Smooth muscle cell (in vitro differentiated cells): Measurements from ENCODE around the gene PCCA. TPM values are rescaled to one million over a fixed set of nuclear protein-coding genes. Genes with fewer than 3 reads are reported as not detected.

Experiments used
- DNase-seq: peaks from one replicate; lab custom pipeline; 2025; ENCODE audit not compliant: unreplicated experiment; lab: John Stamatoyannopoulos, UW
- H2AFZ ChIP-seq: fragments of 200-600 bp; sonication (generic); 2 replicates; pipeline ENCODE4 v1.6.0; 2016; ENCODE audit warnings: antibody characterized with exemption, low read depth, mild to moderate bottlenecking
- H3F3A ChIP-seq: fragments of 200-600 bp; sonication (generic); 2 replicates; pipeline ENCODE4 v1.6.0; 2017; ENCODE audit warnings: antibody characterized with exemption, low read depth
- H3K27ac ChIP-seq: fragments of 200-600 bp; sonication (generic); 2 replicates; pipeline ENCODE4 v1.5.1; 2016; ENCODE audit warnings: low read depth, mild to moderate bottlenecking
- H3K27me3 ChIP-seq: fragments of 200-600 bp; sonication (generic); 2 replicates; pipeline ENCODE4 v1.6.1; 2016; ENCODE audit warnings: low read depth, mild to moderate bottlenecking
- H3K36me3 ChIP-seq: fragments of 200-600 bp; sonication (generic); 2 replicates; pipeline ENCODE4 v1.5.1; 2016; ENCODE audit warnings: low read depth
- H3K4me1 ChIP-seq: fragments of 200-600 bp; sonication (generic); 2 replicates; pipeline ENCODE4 v1.5.1; 2016; ENCODE audit warnings: low read depth
- H3K4me2 ChIP-seq: fragments of 200-600 bp; sonication (generic); 2 replicates; pipeline ENCODE4 v1.6.0; 2016; ENCODE audit warnings: mild to moderate bottlenecking
- H3K4me3 ChIP-seq: fragments of 200-600 bp; sonication (generic); 2 replicates; pipeline ENCODE4 v1.5.1; 2016; ENCODE audit warnings: mild to moderate bottlenecking
- H3K79me2 ChIP-seq: fragments of 200-600 bp; sonication (generic); 2 replicates; pipeline ENCODE4 v1.6.0; 2016; ENCODE audit warnings: low read depth, mild to moderate bottlenecking
- H3K9ac ChIP-seq: fragments of 200-600 bp; sonication (generic); 2 replicates; pipeline ENCODE4 v1.6.0; 2016; ENCODE audit warnings: low read depth
- H3K9me3 ChIP-seq: fragments of 200-600 bp; sonication (generic); replicated peaks from 2 replicates; pipeline ENCODE4 v1.5.1; 2016; ENCODE audit warnings: low read depth
- H4K20me1 ChIP-seq: fragments of 200-600 bp; sonication (generic); 2 replicates; pipeline ENCODE4 v1.6.0; 2016; ENCODE audit warnings: low read depth
- WGBS: methylation state at CpG from one replicate; pipeline ENCODE4 v1.1.7; 2016; ENCODE audit warnings: low lambda C conversion rate; 5-methylcytosine and 5-hydroxymethylcytosine counted together
- polyA plus RNA-seq: library from polyadenylated mRNA; unstranded; fragments of >200 nt; fragmentation: Nextera tagmentation; extraction: Ambion mirVana; gene quantifications from 2 replicates; pipeline ENCODE4 v1.2.1, GENCODE V29; 2016
- total RNA-seq: library from RNA; depleted of rRNA; stranded (reverse); fragments of >200 nt; gene quantifications from 2 replicates; pipeline ENCODE4 v1.2.3, GENCODE V29; 2014
- TF ChIP-seq, protein P1 (sequence below): fragments of 200-600 bp; sonication (generic); IDR thresholded peaks from 2 replicates; pipeline ENCODE4 v1.5.1; 2017; ENCODE audit warnings: borderline replicate concordance, mild to moderate bottlenecking, antibody characterized with exemption; ENCODE audit not compliant: insufficient read depth, poor library complexity, severe bottlenecking

PCCA gene
- total and polyA plus RNA-seq, 2 experiments from 2014 or later: 19.6 to 24.7 TPM

DNA sequence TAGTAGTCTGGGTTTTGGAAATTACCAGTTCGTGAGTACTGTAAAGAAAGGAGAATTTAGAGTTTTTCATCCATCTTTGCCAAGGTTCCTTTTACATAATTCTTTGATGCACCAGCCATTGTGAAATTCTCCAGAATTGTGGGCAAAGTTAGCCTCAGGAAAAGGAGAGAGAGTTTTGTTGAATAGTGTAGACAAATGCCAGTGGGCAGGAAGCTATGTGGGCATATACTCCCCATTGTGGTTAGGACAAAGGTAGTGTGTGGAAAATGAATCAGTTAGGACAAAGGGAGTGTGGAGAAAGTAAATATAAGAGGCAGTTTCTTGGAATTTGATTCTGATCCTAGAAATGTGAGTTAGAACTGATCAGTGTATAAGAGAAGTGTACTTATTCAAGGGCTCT is 67.9 kb downstream of the PCCA start:
- TF ChIP-seq, protein P1, sequence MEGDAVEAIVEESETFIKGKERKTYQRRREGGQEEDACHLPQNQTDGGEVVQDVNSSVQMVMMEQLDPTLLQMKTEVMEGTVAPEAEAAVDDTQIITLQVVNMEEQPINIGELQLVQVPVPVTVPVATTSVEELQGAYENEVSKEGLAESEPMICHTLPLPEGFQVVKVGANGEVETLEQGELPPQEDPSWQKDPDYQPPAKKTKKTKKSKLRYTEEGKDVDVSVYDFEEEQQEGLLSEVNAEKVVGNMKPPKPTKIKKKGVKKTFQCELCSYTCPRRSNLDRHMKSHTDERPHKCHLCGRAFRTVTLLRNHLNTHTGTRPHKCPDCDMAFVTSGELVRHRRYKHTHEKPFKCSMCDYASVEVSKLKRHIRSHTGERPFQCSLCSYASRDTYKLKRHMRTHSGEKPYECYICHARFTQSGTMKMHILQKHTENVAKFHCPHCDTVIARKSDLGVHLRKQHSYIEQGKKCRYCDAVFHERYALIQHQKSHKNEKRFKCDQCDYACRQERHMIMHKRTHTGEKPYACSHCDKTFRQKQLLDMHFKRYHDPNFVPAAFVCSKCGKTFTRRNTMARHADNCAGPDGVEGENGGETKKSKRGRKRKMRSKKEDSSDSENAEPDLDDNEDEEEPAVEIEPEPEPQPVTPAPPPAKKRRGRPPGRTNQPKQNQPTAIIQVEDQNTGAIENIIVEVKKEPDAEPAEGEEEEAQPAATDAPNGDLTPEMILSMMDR: no peak
- Histone ChIP-seq H3K4me2 (no peak overlapping the region), H2AFZ (no peak overlapping the region), H3K4me1 (peaks cover 17% of the 10 kb centered on the region), H3K27ac (no peak overlapping the region), H3F3A (no peaks in the 10 kb centered on the region), H3K79me2 (no peaks in the 10 kb centered on the region), H3K27me3 (no peaks in the 10 kb centered on the region), H3K9ac (no peak overlapping the region), H3K9me3 (no peaks in the 10 kb centered on the region), H4K20me1 (no peaks in the 10 kb centered on the region), H3K4me3 (no peak overlapping the region), H3K36me3 (peaks cover 8% of the 10 kb centered on the region)
- DNase-seq: no peak
- WGBS: 97% methylated on average over 1 of the region's 1 CpG

DNA sequence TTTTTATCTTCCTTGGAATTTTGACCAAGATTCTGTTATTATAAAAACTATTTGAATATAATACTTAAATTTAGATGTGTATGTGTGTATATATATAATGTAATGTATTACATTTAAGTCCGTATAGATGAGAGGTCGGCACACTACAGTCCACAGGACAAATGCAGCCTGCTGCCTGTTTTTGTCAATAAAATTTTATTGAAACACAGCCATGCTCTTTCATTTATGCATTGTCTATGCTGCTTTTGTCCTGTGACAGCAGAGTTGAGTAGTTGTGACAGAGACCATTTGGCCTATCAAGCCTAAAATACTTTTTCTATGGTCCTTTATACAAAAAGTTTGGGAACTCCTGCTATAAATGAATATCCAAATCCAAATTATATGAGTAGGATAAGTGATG is 69.7 kb downstream of the PCCA start:
- no peaks in the 10 kb centered on the region for H4K20me1 ChIP-seq
- TF ChIP-seq, protein P1: no peak
- H3K9me3 ChIP-seq: no peaks in the 10 kb centered on the region
- no peaks in the 10 kb centered on the region for H3K79me2 ChIP-seq
- 99% methylated on average over 2 of the region's 2 CpGs for WGBS
- peaks cover 8% of the 10 kb centered on the region for H3K36me3 ChIP-seq
- no peak overlapping the region for H3K9ac ChIP-seq
- peaks cover 17% of the 10 kb centered on the region for H3K4me1 ChIP-seq
- no peak overlapping the region for H3K27ac ChIP-seq
- no peaks in the 10 kb centered on the region for H3F3A ChIP-seq
- no peak for DNase-seq
- H3K27me3 ChIP-seq: no peaks in the 10 kb centered on the region
- no peak overlapping the region for H2AFZ ChIP-seq
- H3K4me2 ChIP-seq: no peak overlapping the region
- H3K4me3 ChIP-seq: no peak overlapping the region

DNA sequence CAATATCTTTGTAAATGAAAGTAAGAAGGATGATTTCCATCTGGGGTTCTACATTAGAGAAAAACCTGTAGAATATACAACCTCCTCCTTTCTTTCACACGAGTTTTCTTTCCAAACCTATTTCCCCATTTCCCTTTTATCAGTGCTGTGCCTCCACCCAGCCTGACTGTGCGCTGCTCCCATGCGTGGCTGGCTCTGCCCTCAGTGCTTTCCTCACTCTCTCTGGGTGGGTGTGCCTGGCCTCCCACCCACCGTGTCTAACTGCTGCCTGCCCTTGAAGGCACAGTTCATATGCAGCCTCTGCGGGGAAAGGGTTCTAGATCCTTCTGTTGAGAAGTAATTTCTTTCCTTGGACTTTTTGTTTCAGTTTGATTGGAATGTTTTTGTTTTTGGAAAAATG is 70.7 kb downstream of the PCCA start:
- Histone ChIP-seq H3K4me1 (peaks cover 8% of the 10 kb centered on the region), H3K4me3 (no peak overlapping the region), H3K27ac (no peak overlapping the region), H3K36me3 (peaks cover 8% of the 10 kb centered on the region), H2AFZ (no peak overlapping the region), H3K79me2 (no peaks in the 10 kb centered on the region), H4K20me1 (no peaks in the 10 kb centered on the region), H3K9ac (no peak overlapping the region), H3K9me3 (no peaks in the 10 kb centered on the region), H3K4me2 (no peak overlapping the region), H3F3A (no peaks in the 10 kb centered on the region), H3K27me3 (no peaks in the 10 kb centered on the region)
- no peak for DNase-seq
- TF ChIP-seq, protein P1: no peak
- WGBS: 81% methylated on average over 5 of the region's 5 CpGs

DNA sequence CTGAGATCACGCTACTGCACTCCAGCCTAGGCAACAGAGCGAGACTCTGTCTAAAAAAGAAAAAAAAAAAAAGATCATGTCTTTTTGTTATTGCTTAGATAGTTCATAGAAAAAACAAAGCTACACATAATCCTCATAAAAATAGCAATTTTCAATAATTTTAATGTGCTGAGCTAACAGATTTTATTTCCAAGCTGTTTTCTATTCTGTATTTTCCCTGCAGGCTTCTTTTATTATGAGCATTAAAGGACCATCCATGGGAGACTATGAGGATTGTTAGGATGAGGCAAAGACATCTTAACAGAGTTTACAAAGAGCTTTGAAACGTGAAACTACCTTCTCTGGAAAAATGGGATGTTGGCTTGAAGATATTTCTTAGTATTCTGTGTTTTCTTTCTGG is 71.6 kb downstream of the PCCA start:
- DNase-seq: no peak
- Histone ChIP-seq H3K4me1 (peaks cover under 1% of the 10 kb centered on the region), H4K20me1 (peaks cover 7% of the 10 kb centered on the region), H3F3A (no peaks in the 10 kb centered on the region), H3K36me3 (peaks cover 4% of the 10 kb centered on the region), H3K9ac (no peak overlapping the region), H2AFZ (no peak overlapping the region), H3K9me3 (no peaks in the 10 kb centered on the region), H3K27ac (no peak overlapping the region), H3K79me2 (no peaks in the 10 kb centered on the region), H3K27me3 (no peaks in the 10 kb centered on the region), H3K4me3 (no peak overlapping the region), H3K4me2 (no peak overlapping the region)
- 95% methylated on average over 3 of the region's 3 CpGs for WGBS
- TF ChIP-seq, protein P1: no peak
